ENCODE results near the gene PLCXD1.
"Not testable (repeated sequence)": the region's sequence is repeated elsewhere in the genome, so short reads cannot be mapped to it uniquely, and the experiment has no call there.

PLCXD1 gene

DNA sequence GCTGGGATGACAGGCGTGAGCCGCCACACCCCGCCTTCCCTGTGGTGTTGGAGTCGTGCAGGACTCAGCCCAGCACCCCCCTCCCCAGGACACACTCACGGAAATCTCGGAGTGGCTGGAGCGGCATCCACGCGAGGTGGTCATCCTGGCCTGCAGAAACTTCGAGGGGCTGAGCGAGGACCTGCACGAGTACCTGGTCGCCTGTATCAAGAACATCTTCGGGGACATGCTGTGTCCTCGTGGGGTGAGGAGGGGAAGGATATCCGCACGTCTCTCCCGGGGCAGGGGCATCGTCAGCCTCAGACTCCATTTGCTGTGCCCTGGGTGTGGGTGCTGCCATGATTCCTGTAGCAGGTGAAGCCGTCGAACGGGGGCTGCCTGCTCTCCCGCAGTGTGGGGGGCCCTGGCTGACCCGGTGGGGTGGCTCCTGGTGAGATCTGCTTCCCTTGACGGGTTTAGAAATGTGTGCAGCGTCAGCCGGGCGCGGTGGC is 10.3 kb downstream of the PLCXD1 start:
- DNase-seq: no peak

DNA sequence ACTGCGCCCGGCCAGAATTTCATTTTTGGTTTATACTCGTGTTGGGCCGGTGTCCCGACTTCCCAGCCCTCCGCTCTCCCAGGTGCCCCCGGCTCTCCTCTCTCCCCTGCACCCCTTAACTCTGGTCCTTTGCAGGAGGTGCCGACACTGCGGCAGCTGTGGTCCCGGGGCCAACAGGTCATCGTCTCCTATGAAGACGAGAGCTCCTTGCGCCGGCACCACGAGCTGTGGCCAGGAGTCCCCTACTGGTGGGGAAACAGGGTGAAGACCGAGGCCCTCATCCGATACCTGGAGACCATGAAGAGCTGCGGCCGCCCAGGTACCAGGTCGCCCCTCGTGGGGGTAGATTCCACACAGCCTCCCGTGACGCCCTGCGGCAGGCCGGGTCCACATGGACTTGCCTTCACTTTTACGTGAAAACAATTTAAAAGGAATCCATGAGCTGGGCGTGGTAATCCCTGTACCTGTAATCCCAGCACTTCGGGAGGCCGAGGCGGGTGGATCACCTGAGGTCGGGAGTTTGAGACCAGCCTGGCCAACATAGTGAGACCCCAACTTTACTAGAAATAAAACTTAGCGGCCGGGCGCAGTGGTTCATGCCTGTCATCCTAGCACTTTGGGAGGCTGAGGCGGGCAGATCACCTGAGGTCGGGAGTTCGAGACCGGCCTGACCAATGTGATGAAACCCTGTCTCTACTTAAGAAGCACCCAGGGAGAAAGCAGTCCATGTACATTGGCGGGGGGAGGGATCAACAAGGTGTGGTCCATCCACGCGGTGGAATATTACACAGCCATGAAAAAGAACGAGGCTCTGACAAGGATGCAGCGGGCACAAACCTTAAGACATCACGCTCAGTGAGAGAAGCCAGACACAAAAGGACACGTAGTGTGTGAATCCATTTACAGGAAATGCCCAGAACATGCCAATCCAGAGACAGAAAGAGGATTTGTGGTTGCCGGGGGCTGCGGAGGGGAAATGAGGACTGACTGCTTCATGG is 12.0 kb downstream of the PLCXD1 start:
- DNase-seq: no peak

DNA sequence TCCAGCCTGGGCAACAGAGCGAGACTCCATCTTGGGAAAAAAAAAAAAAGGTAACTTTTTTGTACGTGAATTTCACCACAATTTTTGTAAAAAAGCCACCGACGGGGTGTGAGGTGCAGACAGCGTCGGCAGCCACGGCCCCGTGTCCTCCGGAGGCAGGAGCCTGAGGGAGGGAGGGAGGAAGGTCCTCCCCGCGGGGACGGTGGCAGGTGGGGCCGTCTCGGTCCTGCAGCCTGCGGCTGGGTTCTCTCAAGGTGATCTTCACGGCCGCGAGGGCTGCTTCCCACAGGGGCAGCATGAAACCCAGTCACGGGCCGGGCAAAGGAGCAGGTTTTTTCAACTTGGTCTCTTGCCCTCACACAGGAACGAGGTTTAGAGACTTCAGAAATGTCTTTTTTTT is 14.0 kb downstream of the PLCXD1 start:
- no peak for DNase-seq

DNA sequence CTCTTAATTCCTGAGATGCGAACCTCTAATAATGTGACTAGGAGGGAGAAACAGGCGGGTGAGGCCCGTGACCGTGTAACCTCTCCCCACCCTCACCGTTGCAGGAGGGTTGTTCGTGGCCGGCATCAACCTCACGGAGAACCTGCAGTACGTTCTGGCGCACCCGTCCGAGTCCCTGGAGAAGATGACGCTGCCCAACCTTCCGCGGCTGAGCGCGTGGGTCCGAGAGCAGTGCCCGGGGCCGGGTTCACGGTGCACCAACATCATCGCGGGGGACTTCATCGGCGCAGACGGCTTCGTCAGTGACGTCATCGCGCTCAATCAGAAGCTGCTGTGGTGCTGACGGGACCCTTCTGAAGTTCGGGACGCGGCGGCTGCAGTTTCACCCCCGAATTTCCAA is 17.8 kb downstream of the PLCXD1 start:
- no peak for DNase-seq

DNA sequence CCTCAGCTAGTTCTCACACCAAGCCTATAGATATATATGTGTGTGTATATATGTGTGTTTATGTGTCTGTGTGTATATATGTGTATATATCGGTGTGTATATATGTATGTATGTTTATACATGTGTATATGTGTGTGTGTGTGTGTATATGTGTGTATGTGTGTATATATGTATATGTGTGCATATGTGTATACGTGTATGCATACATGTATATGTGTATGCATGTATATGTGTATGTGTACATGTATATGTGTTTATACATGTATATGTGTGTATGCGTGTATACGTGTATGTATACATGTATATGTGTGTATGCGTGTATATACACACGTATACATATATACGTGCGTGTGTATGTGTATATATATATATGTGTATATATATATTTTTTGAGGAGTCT is 19.2 kb downstream of the PLCXD1 start:
- no peak for DNase-seq

DNA sequence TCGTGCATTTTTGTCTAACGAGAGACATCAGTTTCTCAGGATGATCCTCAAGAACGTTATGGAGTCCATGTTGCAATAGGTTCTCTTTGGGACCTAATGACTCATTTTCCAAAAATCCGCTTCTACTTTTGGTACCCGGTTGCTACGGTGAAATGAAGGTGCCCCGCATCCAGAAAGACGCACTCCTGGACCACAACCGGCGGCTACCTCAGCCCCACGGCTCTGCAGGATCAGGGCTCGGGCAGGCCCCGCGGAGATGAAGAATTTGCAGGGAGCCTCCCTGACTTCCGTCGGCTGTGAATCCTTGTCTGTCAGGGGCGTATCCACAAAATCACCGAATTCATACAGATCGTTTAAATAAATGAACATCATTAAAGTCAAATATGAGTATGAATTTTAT is 21.8 kb downstream of the PLCXD1 start:
- DNase-seq: no peak

DNA sequence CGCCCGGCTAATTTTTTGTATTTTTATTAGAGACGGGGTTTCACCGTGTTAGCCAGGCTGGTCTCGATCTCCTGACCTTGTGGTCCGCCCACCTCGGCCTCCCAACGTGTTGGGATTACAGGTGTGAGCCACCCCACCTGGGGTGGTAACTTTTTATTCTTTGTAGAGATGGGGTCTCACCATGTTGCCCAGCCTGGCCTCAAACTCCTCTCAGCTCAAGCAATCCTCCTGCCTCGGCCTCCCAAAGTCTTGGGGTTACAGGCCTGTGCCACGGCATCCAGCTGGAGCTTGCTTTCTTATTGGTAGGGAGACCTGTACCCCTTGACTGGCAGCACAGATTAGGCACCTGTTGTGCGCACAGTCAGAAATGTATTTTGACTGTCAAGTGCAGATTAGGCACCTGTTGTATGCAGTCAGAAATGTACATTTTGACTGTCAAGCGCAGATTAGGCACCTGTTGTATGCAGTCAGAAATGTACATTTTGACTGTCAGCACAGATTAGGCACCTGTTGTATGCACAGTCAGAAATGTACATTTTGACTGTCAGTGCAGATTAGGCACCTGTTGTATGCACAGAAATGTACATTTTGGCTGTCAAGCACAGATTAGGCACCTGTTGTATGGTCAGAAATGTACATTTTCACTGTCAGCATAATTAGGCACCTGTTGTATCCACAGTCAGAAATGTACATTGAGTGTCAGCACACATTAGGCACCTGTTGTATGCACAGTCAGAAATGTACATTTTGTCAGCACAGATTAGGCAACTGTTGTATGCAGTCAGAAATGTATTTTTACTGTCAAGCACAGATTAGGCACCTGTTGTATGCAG is 24.8 kb downstream of the PLCXD1 start:
- DNase-seq: not testable (repeated sequence)

DNA sequence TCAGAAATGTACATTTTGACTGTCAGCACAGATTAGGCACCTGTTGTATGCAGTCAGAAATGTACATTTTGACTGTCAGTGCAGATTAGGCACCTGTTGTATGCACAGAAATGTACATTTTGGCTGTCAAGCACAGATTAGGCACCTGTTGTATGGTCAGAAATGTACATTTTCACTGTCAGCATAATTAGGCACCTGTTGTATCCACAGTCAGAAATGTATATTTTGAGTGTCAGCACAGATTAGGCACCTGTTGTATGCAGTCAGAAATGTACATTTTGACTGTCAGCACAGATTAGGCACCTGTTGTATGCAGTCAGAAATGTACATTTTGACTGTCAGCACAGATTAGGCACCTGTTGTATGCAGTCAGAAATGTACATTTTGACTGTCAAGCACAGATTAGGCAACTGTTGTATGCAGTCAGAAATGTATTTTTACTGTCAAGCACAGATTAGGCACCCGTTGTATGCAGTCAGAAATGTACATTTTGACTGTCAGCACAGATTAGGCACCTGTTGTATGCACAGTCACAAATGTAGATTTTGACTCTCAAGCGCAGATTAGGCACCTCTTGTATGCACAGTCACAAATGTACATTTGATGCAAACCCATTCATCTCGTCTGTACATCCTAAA is 25.6 kb downstream of the PLCXD1 start:
- DNase-seq: not testable (repeated sequence)

DNA sequence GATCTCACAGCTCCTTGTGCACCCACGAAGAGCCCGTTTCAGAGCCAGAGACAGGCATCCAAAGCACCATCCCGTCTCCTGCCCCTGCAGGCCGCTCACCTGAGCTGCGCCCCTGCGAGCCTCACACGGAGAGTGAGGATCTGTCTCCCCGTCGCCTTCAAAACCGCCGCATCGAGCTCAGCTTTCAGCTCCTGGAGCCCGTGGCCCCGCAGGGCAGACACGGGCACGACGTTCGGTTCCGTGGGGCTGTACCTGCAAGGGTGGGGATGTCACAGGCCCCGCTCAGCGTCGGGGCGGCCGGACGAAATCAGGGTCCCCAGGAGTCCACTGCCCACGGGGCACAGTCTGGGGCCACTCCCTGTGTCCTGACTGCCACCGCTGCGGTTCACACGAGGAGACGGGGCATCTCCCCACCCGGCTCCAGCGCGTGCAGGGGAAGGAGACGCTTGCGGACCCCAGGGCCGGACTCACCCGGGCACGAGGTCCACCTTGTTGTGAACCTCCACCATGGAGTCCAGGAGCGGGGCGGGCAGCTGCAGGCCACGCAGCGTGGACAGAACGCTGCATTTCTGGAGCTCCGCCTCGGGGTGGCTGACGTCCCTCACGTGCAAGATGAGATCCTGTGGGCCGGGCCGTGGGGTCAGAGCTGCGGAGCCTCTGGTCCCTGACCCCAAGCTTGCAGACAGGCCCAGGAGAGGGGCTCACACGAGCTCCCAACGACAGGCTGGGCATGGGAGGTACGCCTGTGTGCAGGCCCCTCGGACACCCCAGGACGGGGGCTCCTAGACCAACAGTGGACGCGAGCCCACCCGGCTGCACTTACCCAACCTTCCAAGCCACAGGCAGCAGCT is 26.3 kb downstream of the PLCXD1 start:
- no peak for DNase-seq

DNA sequence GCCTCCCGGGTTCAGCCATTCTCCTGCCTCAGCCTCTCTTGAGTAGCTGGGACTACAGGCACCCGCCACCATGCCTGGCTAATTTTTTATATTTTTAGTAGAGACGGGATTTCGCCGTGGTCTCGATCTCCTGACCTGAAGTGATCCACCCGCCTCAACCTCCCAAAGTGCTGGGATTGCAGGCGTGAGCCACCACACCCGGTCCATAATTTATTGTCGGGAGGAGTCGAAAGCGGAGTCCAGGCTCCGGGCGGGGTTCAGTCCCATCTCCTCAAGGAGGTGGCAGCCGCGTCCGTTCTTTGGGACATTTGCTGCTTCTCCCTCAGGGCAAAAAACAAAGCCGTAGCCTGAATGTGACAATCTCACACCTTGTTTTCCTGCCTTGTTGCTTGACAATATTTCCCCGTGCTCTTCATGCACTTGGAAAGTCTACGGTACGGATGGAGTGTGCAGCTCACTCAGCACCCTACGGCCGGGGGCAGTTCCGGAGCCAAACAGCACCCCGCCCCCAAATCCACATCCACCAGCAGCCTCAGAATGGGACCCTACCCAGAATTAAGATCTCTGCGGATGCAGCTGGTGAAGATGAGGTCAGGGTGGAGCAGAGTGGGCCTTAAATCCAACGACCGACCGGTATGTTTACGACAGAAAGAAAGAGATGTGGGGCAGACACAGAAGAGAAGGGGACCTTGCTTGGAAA is 27.8 kb downstream of the PLCXD1 start:
- DNase-seq: no peak

DNA sequence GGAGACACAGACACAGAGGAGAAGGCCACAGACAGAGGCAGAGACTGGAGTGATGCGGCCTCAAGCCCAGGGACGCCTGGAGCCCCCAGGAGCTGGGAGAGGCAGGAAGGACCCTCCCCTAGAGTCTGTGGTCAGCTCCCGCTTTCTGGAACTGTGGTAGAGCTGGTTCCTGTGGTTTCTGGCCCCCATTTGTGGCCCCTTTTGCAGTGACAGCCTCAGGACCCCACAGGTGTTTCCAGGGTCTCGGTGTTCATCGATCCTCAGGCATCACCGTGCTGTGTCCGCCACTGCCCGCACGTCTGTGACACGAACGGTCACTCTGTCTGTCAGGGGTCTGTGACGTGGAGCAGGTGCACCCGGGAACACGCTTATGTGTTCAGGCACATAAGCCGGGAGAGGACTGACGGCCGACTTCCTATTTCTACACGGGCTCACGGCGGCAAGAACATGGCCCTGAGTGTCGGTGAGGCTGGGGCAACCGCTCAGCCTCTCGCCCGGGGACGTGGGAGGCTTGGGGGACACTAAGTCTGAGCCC is 29.5 kb downstream of the PLCXD1 start:
- no peak for DNase-seq

DNA sequence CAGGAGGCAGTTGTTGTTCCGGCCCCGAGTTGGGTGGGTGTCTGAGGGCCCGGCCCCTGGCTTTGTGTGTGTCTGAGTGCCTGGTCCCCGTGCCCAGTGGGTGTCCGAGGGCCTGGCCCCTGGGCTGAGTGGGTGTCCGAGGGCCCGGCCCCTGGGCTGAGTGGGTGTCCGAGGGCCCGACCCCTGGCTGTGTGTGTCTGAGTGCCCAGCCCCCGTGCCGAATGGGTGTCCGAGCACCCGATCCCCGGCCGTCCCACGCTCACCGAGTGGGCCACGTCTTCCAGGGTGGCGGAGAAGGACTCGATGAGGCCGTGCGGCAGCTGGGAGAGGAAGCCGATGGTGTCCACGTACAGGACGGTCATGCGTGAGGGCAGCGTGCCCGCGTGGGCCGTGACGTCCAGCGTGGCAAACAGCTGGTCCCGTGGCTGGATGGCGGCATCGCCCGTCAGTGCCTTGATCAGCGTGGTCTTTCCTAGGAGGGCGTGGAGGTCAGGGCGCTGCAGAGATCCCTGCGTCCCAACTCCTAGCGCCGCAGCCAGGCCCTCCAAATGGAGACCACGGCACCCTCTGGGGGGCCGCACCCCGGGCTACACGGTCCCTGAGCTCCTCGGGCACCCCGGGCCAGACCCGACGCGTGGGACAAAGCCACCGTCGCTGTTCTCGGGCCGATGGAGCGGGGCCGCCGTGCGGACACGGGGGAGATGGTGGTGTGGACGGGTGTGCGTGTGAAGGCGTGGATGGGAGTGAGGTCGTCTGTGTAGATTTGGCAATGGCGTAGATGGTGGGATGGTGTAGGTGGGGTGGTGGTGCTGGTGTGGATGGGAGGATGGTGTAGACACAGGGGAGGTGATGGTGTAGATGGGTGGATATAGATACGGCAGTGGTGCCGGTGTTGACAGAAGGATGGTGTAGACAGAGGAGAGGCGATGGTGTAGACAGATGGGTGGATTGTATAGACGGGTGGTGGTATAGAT is 30.3 kb downstream of the PLCXD1 start:
- no peak for DNase-seq

DNA sequence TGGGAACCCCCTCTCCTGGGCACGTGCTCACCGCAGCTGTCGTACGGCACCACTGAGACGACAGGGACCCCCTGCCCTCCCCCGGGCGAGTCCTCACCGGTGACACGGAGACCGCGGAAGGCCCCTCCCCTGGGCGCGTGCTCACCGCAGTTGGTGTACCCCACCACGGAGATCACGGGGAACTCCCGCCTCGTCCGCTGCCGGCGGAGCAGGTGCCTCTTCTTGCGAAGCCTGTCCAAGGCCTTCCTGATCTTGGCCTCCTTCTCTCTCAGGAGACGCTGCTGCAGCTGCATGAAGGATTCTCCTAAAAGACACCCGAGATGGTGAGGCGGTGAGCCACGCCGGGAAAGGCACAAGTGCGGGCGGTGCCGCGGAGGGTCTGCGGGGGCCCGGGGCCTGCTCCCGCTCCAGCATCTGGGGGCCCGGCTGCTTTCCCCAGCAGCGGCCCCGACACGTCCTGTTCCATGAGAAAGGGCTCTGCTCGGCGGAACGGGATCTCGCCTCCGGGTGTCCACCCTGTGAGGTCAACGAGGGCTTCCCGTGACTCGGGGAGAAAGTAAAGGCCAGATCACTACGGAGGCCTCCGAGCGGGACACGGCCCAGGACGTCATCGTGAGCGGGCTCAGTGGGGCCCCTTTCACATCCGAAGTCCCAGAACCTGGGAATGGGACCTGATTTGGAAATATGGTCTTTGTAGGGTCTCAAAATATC is 31.6 kb downstream of the PLCXD1 start:
- no peak for DNase-seq

DNA sequence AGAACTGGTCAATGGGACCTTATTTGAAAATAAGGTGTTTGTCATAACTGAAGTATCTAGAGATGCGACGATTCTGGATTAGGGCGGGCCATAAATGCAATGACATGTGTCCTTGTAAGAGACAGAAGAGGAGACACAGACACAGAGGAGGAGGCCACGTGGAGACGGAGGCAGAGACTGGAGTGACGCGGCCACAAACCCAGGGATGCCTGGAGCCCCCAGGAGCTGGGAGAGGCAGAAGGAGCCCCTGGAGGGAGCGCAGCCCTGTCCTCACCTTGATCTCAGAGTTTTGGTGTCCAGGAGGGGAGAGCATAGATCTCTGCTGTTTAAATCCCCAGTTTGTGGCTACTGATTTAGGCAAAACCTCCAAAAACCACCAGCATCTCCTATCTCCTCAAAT is 32.4 kb downstream of the PLCXD1 start:
- no peak for DNase-seq

DNA sequence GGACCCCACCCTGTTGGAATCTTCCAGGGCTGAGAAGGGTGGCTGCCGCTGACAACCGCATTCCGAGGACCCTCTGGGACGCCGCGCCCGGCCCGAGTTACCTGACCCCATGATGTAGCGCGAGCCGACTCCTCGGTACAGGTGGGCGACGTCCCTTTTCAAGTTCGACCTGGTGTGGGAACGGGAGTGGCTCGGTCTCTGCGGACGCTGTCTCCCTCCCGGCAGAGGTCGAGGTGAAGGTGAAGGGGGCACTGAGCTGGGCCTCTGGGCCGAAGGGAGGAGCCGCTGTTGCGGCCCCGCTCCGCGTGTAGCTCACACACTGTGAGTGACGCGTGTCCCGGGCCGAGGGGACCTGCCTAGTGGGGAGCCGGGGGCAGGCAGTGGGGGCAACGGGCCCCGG is 32.9 kb downstream of the PLCXD1 start:
- DNase-seq: no peak

DNA sequence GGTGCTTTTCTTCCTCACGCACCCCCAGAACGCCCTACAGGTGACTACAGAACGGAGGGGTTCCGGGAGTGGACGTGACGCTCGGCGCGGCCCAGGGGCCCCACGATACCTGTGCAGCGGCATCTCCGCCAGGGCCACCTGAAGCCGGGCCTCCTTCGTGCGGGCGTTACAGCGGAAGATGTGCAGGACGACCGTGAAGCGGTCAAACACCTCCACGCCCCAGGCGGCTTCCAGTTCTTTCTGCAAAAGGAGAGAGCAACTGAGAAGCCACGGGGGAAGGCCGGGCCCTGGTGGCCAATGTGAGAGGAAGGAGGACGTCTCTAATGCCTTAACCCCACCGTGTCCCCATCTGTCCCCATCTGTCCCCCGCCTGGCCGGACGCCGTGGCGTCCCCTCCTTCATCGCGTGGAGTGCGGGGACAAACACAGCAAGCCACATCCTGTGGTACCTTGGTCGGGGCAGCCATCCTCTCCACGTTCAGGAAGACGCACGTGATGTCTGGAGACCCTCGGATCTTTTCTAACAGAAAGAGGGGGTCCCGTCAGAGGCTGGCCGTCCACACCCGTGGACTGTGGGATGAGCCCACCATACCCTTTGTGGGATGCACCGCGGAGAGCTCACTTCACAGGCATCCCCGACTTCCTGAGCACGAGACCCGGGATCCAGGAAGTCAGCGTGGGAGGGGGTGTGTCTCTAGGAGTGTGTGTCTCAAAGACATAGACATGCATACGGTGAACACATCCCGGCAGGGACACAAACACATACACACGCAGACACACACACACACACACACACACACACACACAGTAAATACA is 33.8 kb downstream of the PLCXD1 start:
- no peak for DNase-seq
